ENCODE measurements around the gene TBCK. TPM values are rescaled to one million over a fixed set of nuclear protein-coding genes. Genes with fewer than 3 reads are reported as not detected.

TBCK gene
- total and polyA plus RNA-seq, 4 donors: 4.9 to 25.5 (median 15.8) TPM

DNA sequence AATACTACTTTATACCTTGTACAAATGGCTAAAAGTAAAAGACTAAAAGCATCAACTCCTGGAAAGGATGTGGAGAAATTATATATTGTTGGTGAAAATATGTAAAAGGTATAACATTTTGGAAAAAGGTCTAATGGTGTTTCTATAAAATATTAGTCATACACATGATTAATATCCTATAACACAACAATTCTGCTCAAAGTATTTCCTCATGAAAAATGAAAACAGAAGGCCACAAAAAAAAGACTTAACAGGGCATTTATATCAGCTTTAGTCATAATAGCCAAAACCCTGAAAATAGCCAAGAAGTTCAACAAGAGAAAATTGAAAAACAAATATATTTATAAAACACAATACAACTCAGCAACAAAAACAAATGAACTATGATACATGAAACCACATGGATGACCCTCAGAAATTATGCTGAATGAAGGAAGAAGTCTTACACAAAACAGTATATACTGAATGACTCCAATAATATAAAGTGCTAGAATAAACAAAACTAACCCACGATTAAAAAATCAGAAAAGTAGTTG lies 38.8 kb downstream of the TBCK start (continued):
- TF ChIP-seq, protein P1, sequence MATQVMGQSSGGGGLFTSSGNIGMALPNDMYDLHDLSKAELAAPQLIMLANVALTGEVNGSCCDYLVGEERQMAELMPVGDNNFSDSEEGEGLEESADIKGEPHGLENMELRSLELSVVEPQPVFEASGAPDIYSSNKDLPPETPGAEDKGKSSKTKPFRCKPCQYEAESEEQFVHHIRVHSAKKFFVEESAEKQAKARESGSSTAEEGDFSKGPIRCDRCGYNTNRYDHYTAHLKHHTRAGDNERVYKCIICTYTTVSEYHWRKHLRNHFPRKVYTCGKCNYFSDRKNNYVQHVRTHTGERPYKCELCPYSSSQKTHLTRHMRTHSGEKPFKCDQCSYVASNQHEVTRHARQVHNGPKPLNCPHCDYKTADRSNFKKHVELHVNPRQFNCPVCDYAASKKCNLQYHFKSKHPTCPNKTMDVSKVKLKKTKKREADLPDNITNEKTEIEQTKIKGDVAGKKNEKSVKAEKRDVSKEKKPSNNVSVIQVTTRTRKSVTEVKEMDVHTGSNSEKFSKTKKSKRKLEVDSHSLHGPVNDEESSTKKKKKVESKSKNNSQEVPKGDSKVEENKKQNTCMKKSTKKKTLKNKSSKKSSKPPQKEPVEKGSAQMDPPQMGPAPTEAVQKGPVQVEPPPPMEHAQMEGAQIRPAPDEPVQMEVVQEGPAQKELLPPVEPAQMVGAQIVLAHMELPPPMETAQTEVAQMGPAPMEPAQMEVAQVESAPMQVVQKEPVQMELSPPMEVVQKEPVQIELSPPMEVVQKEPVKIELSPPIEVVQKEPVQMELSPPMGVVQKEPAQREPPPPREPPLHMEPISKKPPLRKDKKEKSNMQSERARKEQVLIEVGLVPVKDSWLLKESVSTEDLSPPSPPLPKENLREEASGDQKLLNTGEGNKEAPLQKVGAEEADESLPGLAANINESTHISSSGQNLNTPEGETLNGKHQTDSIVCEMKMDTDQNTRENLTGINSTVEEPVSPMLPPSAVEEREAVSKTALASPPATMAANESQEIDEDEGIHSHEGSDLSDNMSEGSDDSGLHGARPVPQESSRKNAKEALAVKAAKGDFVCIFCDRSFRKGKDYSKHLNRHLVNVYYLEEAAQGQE (IDR thresholded peaks at IDR 0.05): no peak
- TF ChIP-seq EGR1 (IDR thresholded peaks at IDR 0.05; ENCODE audit: low read depth in 2 of 2): no peak

DNA sequence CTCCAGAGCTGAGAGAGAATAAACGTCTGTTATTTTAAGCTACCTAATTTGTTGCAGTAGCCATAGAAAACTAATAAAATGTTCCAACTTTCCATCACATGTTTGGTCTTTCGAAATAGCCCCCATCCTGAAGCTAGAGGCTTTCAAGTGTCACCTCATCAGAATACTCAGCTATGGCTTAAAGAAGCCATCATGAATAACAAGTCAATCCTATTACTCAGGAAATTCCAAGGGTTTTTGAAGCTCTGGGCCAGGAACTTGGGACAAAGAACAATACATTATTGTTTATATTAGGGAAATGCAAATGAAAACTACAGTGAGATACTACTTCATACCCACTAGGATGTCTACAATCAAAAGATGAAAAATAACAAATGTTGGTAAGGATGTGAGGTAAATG lies 42.2 kb downstream of the TBCK start:
- Histone ChIP-seq H3K9ac (ENCODE audit: low read depth in 1 of 2, low read length in 2 of 2) (no peak overlapping the region), H3K9me3 (ENCODE audit: control insufficient read depth in 4 of 4, low read length in 3 of 4) (no peaks in the 10 kb centered on the region), H3K36me3 (ENCODE audit: control insufficient read depth in 4 of 4, insufficient read depth in 3 of 4, low read depth in 1 of 4, low read length in 3 of 4) (peaks cover 0 to 1% (median 0%) of the 10 kb centered on the region in 4 donors), H3K27ac (ENCODE audit: low read depth in 1 of 2, low read length in 2 of 2) (no peak overlapping the region), H3K27me3 (ENCODE audit: control insufficient read depth in 4 of 4, insufficient read depth in 4 of 4, low read length in 3 of 4) (no peaks in the 10 kb centered on the region), H3K4me3 (ENCODE audit: low read depth in 1 of 3, low read length in 3 of 3) (no peak overlapping the region), H3K4me1 (ENCODE audit: control insufficient read depth in 4 of 4, insufficient read depth in 4 of 4, low read length in 3 of 4) (no peaks in the 10 kb centered on the region)
- DNase-seq (ENCODE audit: low spot score): no peak
- WGBS: 86% methylated on average over 2 of the region's 2 CpGs
- TF ChIP-seq, protein P2, sequence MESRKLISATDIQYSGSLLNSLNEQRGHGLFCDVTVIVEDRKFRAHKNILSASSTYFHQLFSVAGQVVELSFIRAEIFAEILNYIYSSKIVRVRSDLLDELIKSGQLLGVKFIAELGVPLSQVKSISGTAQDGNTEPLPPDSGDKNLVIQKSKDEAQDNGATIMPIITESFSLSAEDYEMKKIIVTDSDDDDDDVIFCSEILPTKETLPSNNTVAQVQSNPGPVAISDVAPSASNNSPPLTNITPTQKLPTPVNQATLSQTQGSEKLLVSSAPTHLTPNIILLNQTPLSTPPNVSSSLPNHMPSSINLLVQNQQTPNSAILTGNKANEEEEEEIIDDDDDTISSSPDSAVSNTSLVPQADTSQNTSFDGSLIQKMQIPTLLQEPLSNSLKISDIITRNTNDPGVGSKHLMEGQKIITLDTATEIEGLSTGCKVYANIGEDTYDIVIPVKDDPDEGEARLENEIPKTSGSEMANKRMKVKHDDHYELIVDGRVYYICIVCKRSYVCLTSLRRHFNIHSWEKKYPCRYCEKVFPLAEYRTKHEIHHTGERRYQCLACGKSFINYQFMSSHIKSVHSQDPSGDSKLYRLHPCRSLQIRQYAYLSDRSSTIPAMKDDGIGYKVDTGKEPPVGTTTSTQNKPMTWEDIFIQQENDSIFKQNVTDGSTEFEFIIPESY (IDR thresholded peaks at IDR 0.05): no peak
- no peak for TF ChIP-seq GABPA (IDR thresholded peaks at IDR 0.05 in 1 of 2, conservative IDR thresholded peaks at IDR 0.05 in 1 of 2)
- no peak for TF ChIP-seq RXRA (IDR thresholded peaks at IDR 0.05)
- TF ChIP-seq, protein P1 (IDR thresholded peaks at IDR 0.05): no peak
- TF ChIP-seq JUND (IDR thresholded peaks at IDR 0.05): no peak
- no peak for TF ChIP-seq SP1 (IDR thresholded peaks at IDR 0.05)
- TF ChIP-seq, protein P3, sequence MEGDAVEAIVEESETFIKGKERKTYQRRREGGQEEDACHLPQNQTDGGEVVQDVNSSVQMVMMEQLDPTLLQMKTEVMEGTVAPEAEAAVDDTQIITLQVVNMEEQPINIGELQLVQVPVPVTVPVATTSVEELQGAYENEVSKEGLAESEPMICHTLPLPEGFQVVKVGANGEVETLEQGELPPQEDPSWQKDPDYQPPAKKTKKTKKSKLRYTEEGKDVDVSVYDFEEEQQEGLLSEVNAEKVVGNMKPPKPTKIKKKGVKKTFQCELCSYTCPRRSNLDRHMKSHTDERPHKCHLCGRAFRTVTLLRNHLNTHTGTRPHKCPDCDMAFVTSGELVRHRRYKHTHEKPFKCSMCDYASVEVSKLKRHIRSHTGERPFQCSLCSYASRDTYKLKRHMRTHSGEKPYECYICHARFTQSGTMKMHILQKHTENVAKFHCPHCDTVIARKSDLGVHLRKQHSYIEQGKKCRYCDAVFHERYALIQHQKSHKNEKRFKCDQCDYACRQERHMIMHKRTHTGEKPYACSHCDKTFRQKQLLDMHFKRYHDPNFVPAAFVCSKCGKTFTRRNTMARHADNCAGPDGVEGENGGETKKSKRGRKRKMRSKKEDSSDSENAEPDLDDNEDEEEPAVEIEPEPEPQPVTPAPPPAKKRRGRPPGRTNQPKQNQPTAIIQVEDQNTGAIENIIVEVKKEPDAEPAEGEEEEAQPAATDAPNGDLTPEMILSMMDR (IDR thresholded peaks at IDR 0.05; ENCODE audit: low read depth, low read length, missing input control): no peak
- no peak for TF ChIP-seq TAF1 (conservative IDR thresholded peaks at IDR 0.05)
- TF ChIP-seq, protein P4, sequence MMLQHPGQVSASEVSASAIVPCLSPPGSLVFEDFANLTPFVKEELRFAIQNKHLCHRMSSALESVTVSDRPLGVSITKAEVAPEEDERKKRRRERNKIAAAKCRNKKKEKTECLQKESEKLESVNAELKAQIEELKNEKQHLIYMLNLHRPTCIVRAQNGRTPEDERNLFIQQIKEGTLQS (IDR thresholded peaks at IDR 0.05): no peak
- no peak for TF ChIP-seq FOXA1 (IDR thresholded peaks at IDR 0.05)
- no peak for TF ChIP-seq EGR1 (IDR thresholded peaks at IDR 0.05; ENCODE audit: low read depth in 2 of 2)
- TF ChIP-seq NR2F2 (IDR thresholded peaks at IDR 0.05): no peak
- TF ChIP-seq YY1 (IDR thresholded peaks at IDR 0.05): no peak
- no peak for TF ChIP-seq RAD21 (IDR thresholded peaks at IDR 0.05)
- no peak for TF ChIP-seq HNF4A (conservative IDR thresholded peaks at IDR 0.05)

Data from liver (tissue), 9 donors.